Measurements from ENCODE around the gene CAND1.

GRCh38 chr12:67241482-67241881, 27.7 kb upstream of the CAND1 start:
- TF ChIP-seq, protein P1, sequence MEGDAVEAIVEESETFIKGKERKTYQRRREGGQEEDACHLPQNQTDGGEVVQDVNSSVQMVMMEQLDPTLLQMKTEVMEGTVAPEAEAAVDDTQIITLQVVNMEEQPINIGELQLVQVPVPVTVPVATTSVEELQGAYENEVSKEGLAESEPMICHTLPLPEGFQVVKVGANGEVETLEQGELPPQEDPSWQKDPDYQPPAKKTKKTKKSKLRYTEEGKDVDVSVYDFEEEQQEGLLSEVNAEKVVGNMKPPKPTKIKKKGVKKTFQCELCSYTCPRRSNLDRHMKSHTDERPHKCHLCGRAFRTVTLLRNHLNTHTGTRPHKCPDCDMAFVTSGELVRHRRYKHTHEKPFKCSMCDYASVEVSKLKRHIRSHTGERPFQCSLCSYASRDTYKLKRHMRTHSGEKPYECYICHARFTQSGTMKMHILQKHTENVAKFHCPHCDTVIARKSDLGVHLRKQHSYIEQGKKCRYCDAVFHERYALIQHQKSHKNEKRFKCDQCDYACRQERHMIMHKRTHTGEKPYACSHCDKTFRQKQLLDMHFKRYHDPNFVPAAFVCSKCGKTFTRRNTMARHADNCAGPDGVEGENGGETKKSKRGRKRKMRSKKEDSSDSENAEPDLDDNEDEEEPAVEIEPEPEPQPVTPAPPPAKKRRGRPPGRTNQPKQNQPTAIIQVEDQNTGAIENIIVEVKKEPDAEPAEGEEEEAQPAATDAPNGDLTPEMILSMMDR (IDR thresholded peaks at IDR 0.05; ENCODE audit: control extremely low read depth in 1 of 3, insufficient read depth in 1 of 3, low read depth in 1 of 3, low read length in 3 of 3), result no peak
- TF ChIP-seq, protein P2, sequence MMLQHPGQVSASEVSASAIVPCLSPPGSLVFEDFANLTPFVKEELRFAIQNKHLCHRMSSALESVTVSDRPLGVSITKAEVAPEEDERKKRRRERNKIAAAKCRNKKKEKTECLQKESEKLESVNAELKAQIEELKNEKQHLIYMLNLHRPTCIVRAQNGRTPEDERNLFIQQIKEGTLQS (IDR thresholded peaks at IDR 0.05; ENCODE audit: insufficient read depth, low read depth, low read length), result no peak
- no peak for TF ChIP-seq ZNF274 (IDR thresholded peaks at IDR 0.05; ENCODE audit: borderline replicate concordance, extremely low read depth, low read length)
